ENCODE measurements around the gene SMPD1.

- TF ChIP-seq CTCF (conservative IDR thresholded peaks at IDR 0.05 in 1 of 2, IDR thresholded peaks at IDR 0.05 in 1 of 2; ENCODE audit: low read depth in 1 of 2, low read length in 2 of 2): no peak
- TF ChIP-seq EZH2 (IDR thresholded peaks at IDR 0.05; ENCODE audit: low read length, missing control alignments): no peak
Measured at GRCh38 chr11:6417907-6418556, 27.8 kb downstream of the SMPD1 start.
